ENCODE results near the gene IL10RB. TPM values are rescaled to one million over a fixed set of nuclear protein-coding genes. Genes with fewer than 3 reads are reported as not detected.

IL10RB gene
- total RNA-seq (2022; extraction: Qiagen RNA extraction; ENCODE audit: low read depth) = 15.4 to 23.3 TPM (median 19.2 TPM) in 5 replicates

DNA sequence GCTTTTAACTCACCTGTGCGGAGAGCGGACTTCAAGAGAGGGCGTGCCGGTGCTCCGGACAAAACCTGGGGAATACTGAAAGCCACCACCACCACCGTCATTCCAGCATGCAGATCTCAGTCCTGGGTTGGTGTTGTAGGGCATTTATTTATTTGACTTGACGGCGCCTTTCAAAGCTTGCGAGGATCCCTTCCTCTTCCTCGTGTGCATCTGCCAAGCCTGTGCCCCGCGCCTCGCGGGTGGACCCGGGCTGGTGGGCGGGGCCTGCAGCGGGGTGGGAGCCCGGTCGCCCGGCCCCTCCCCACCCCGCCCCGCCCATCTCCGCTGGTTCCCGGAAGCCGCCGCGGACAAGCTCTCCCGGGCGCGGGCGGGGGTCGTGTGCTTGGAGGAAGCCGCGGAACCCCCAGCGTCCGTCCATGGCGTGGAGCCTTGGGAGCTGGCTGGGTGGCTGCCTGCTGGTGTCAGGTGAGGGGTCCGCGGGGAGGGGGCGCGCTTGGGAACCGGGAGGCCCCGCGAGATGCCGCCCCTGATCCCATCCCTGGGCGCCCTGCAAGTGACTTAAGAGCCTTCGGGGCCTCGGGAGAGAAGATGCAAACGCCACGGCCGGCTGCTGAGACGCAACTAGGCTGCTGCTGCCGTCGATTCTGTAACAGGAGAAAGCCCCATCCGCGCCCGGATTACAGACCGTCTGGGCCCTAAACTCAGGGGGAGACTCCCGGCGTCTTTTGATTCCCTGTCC is at the start of gene IL10RB:
IL10RB (plus strand) TSS at position 318 of the 739 bp plus-strand sequence; CDS start at position 417, 99 bp downstream.

DNA sequence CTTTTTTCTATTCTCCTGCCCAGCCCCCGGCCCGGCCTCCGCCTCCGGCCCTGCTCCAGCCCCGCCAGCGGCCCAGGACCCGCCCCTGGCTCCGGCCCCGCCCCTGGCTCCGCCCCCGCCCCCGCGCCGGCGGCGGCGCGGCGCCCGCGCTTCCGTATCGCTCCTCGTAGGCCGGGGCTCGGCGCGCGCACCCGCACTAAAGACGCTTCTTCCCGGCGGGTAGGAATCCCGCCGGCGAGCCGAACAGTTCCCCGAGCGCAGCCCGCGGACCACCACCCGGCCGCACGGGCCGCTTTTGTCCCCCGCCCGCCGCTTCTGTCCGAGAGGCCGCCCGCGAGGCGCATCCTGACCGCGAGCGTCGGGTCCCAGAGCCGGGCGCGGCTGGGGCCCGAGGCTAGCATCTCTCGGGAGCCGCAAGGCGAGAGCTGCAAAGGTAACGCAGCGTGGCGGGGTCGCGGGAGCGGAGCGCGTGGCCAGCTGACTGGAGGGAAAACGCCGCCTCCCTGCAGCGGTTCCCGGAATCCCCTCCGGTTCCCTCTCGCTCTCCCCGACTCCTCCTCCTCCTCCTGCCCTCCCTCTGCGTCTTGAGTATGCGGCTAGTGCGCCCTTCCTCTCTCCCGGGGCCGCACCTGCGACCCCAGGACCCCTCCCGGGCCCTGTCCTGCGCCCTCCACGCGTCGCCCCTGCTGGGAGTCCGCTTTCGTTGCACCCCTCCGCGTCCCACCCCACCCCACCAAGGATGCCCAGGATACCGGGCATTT is 36.2 kb upstream of the IL10RB start, which contains the start of gene IFNAR2:
IFNAR2 (plus strand) TSS at position 155 of the 761 bp plus-strand sequence. CDS start 11,985 bp downstream, outside the sequence.

GRCh38 chr21:33324291-33325221 is 58.4 kb downstream of the IL10RB start, which contains the start of gene IFNAR1:
IFNAR1 (plus strand) TSS chr21:33324970; CDS start chr21:33325056, 86 bp downstream.

Other genes with a start within 250 kb of the IL10RB start
- gene OLIG2, start 240.4 kb upstream of the IL10RB start, total RNA-seq (2022; extraction: Qiagen RNA extraction; ENCODE audit: low read depth) = not detected in 5 replicates
- 0.07 TPM in 1 of 5 replicates, not detected in the others for gene OLIG1, start 196.2 kb upstream of the IL10RB start, total RNA-seq (2022; extraction: Qiagen RNA extraction; ENCODE audit: low read depth)
- 14.8 to 18.8 TPM (median 17.2 TPM) in 5 replicates for gene IFNAR2, start 36.4 kb upstream of the IL10RB start, total RNA-seq (2022; extraction: Qiagen RNA extraction; ENCODE audit: low read depth)
- 17.1 to 21.0 TPM (median 19.7 TPM) in 5 replicates for gene IFNAR1, start 58.6 kb downstream of the IL10RB start, total RNA-seq (2022; extraction: Qiagen RNA extraction; ENCODE audit: low read depth)
- 50.3 to 61.6 TPM (median 59.8 TPM) in 5 replicates for gene IFNGR2, start 137.0 kb downstream of the IL10RB start, total RNA-seq (2022; extraction: Qiagen RNA extraction; ENCODE audit: low read depth)
- gene TMEM50B, start 213.6 kb downstream of the IL10RB start, total RNA-seq (2022; extraction: Qiagen RNA extraction; ENCODE audit: low read depth) = 9.8 to 11.9 TPM (median 11.0 TPM) in 5 replicates
- 0.26 to 0.49 TPM (median 0.40 TPM) in 5 replicates for gene DNAJC28, start 225.3 kb downstream of the IL10RB start, total RNA-seq (2022; extraction: Qiagen RNA extraction; ENCODE audit: low read depth)